ENCODE measurements around the gene CENPI.

DNA sequence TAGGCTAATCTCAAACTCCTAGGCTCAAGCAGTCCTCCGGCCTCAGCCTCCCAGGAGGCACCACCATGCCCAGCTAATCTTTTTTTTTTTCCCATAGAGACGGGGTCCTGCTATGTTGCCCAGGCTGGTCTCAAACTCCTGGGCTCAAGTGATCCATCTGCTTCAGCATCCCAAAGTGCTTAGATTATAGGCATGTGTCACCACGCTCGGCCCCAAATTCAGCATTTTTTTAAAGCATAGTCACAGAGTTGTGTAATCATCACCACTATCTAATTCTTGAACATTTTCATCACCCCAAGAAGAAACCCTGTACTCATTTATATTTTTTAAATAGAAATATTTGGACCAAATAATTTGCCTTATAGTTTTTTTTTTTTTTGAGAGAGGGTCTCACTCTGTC lies 10.3 kb downstream of the CENPI start:
- TF ChIP-seq, protein P1, sequence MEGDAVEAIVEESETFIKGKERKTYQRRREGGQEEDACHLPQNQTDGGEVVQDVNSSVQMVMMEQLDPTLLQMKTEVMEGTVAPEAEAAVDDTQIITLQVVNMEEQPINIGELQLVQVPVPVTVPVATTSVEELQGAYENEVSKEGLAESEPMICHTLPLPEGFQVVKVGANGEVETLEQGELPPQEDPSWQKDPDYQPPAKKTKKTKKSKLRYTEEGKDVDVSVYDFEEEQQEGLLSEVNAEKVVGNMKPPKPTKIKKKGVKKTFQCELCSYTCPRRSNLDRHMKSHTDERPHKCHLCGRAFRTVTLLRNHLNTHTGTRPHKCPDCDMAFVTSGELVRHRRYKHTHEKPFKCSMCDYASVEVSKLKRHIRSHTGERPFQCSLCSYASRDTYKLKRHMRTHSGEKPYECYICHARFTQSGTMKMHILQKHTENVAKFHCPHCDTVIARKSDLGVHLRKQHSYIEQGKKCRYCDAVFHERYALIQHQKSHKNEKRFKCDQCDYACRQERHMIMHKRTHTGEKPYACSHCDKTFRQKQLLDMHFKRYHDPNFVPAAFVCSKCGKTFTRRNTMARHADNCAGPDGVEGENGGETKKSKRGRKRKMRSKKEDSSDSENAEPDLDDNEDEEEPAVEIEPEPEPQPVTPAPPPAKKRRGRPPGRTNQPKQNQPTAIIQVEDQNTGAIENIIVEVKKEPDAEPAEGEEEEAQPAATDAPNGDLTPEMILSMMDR (IDR thresholded peaks at IDR 0.05), result no peak
- no peak for TF ChIP-seq POLR2AphosphoS5 (IDR thresholded peaks at IDR 0.05)
- no peak for TF ChIP-seq POLR2A (IDR thresholded peaks at IDR 0.05; ENCODE audit: low read depth)

All from esophagus muscularis mucosa (tissue), 3 donors.